ENCODE data around the gene THSD4. TPM values are rescaled to one million over a fixed set of nuclear protein-coding genes. Genes with fewer than 3 reads are reported as not detected.

THSD4 gene
- total and polyA plus RNA-seq, 9 of the 15 experiments (the other 6 are each of a cell fraction or from before 2014, with no cell fraction given): 0.04 TPM; not detected in 5

DNA sequence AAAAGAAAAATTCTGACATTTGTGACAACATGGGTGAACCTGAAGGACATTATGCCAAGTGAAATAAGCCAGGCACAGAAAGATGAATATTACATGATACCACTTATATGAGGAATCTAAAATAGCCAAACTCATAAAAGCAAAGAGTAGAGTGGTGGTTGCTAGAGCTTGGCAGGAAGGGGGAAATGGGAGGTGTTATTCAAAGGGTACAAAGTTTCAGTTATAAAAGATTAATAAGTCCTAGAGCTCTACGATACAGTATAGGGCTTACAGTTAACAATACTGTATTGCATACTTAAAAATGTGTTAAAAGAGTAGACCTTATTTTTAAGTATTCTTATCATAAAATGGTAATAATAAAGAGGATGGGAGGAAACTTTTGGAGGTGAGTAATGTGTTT is 583.5 kb downstream of the THSD4 start (continued):
- TF ChIP-seq SMC3 (conservative IDR thresholded peaks at IDR 0.05; ENCODE audit: insufficient read depth, low read depth, low read length) (no peak), ARID2 (IDR thresholded peaks at IDR 0.05) (no peak), ZNF57 (CRISPR knock-in tag; IDR thresholded peaks at IDR 0.05) (no peak), BCOR (IDR thresholded peaks at IDR 0.05) (no peak), ZNF12 (CRISPR knock-in tag; IDR thresholded peaks at IDR 0.05) (no peak), BDP1 (IDR thresholded peaks at IDR 0.05; ENCODE audit: insufficient read depth, insufficient read length) (no peak), GTF2F1 (IDR thresholded peaks at IDR 0.05; ENCODE audit: low read depth, low read length) (no peak), SRSF7 (optimal IDR thresholded peaks at IDR 0.05; ENCODE audit: low read depth, low read length) (no peak)
- TF ChIP-seq, protein P1, sequence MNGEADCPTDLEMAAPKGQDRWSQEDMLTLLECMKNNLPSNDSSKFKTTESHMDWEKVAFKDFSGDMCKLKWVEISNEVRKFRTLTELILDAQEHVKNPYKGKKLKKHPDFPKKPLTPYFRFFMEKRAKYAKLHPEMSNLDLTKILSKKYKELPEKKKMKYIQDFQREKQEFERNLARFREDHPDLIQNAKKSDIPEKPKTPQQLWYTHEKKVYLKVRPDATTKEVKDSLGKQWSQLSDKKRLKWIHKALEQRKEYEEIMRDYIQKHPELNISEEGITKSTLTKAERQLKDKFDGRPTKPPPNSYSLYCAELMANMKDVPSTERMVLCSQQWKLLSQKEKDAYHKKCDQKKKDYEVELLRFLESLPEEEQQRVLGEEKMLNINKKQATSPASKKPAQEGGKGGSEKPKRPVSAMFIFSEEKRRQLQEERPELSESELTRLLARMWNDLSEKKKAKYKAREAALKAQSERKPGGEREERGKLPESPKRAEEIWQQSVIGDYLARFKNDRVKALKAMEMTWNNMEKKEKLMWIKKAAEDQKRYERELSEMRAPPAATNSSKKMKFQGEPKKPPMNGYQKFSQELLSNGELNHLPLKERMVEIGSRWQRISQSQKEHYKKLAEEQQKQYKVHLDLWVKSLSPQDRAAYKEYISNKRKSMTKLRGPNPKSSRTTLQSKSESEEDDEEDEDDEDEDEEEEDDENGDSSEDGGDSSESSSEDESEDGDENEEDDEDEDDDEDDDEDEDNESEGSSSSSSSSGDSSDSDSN (IDR thresholded peaks at IDR 0.05; ENCODE audit: borderline replicate concordance in 1 of 2, low read depth in 2 of 2, low read length in 2 of 2): no peak
- TF ChIP-seq, protein P2, sequence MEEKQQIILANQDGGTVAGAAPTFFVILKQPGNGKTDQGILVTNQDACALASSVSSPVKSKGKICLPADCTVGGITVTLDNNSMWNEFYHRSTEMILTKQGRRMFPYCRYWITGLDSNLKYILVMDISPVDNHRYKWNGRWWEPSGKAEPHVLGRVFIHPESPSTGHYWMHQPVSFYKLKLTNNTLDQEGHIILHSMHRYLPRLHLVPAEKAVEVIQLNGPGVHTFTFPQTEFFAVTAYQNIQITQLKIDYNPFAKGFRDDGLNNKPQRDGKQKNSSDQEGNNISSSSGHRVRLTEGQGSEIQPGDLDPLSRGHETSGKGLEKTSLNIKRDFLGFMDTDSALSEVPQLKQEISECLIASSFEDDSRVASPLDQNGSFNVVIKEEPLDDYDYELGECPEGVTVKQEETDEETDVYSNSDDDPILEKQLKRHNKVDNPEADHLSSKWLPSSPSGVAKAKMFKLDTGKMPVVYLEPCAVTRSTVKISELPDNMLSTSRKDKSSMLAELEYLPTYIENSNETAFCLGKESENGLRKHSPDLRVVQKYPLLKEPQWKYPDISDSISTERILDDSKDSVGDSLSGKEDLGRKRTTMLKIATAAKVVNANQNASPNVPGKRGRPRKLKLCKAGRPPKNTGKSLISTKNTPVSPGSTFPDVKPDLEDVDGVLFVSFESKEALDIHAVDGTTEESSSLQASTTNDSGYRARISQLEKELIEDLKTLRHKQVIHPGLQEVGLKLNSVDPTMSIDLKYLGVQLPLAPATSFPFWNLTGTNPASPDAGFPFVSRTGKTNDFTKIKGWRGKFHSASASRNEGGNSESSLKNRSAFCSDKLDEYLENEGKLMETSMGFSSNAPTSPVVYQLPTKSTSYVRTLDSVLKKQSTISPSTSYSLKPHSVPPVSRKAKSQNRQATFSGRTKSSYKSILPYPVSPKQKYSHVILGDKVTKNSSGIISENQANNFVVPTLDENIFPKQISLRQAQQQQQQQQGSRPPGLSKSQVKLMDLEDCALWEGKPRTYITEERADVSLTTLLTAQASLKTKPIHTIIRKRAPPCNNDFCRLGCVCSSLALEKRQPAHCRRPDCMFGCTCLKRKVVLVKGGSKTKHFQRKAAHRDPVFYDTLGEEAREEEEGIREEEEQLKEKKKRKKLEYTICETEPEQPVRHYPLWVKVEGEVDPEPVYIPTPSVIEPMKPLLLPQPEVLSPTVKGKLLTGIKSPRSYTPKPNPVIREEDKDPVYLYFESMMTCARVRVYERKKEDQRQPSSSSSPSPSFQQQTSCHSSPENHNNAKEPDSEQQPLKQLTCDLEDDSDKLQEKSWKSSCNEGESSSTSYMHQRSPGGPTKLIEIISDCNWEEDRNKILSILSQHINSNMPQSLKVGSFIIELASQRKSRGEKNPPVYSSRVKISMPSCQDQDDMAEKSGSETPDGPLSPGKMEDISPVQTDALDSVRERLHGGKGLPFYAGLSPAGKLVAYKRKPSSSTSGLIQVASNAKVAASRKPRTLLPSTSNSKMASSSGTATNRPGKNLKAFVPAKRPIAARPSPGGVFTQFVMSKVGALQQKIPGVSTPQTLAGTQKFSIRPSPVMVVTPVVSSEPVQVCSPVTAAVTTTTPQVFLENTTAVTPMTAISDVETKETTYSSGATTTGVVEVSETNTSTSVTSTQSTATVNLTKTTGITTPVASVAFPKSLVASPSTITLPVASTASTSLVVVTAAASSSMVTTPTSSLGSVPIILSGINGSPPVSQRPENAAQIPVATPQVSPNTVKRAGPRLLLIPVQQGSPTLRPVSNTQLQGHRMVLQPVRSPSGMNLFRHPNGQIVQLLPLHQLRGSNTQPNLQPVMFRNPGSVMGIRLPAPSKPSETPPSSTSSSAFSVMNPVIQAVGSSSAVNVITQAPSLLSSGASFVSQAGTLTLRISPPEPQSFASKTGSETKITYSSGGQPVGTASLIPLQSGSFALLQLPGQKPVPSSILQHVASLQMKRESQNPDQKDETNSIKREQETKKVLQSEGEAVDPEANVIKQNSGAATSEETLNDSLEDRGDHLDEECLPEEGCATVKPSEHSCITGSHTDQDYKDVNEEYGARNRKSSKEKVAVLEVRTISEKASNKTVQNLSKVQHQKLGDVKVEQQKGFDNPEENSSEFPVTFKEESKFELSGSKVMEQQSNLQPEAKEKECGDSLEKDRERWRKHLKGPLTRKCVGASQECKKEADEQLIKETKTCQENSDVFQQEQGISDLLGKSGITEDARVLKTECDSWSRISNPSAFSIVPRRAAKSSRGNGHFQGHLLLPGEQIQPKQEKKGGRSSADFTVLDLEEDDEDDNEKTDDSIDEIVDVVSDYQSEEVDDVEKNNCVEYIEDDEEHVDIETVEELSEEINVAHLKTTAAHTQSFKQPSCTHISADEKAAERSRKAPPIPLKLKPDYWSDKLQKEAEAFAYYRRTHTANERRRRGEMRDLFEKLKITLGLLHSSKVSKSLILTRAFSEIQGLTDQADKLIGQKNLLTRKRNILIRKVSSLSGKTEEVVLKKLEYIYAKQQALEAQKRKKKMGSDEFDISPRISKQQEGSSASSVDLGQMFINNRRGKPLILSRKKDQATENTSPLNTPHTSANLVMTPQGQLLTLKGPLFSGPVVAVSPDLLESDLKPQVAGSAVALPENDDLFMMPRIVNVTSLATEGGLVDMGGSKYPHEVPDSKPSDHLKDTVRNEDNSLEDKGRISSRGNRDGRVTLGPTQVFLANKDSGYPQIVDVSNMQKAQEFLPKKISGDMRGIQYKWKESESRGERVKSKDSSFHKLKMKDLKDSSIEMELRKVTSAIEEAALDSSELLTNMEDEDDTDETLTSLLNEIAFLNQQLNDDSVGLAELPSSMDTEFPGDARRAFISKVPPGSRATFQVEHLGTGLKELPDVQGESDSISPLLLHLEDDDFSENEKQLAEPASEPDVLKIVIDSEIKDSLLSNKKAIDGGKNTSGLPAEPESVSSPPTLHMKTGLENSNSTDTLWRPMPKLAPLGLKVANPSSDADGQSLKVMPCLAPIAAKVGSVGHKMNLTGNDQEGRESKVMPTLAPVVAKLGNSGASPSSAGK (IDR thresholded peaks at IDR 0.05): no peak
